K562 (cell line): Measurements from ENCODE around the gene ATG7. TPM values are rescaled to one million over a fixed set of nuclear protein-coding genes. Genes with fewer than 3 reads are reported as not detected.

Experiments
- ATAC-seq: fragments of 200-7000 bp; cut with Tn5 transposase; 3 replicates; pipeline ENCODE4 v1.9.1; 2020; ENCODE audit warnings: moderate library complexity
- BruUV-seq: library from RNA; stranded (reverse); fragments of 400-500 nt; replicated peaks from 2 replicates; lab custom pipeline; 2021; lab: Mats Ljungman, UMichigan
- CTCF ChIA-PET: fragments of 300-600 bp; formaldehyde crosslinking; extraction: SDS; loops from one replicate; lab custom pipeline; 2021; ENCODE audit warnings: low intra/inter-chr PET ratio; lab: Yijun Ruan, JAX
- POLR2A ChIA-PET: fragments of 300-600, 350-650 bp; sonication (Branson Sonifier 250); formaldehyde crosslinking; extraction: SDS; loops from one replicate; lab custom pipeline; 2021; ENCODE audit warnings: antibody characterized with exemption, inconsistent platforms; lab: Yijun Ruan, JAX
- DNase-seq, 4 experiments: peaks; one replicate each; pipeline versions ENCODE4 v3.0.0 to v3.0.0-alpha.2; 2011 to 2018; ENCODE audit warnings: low spot score in 3 of 4, mixed read lengths in 3 of 4; ENCODE audit errors: extremely low read depth in 1 of 4
- FAIRE-seq: peaks from 2 replicates; lab custom pipeline; 2011; peaks lifted over from hg19 to GRCh38; lab: Jason Lieb, UNC
- H2AFZ ChIP-seq: 2 replicates; pipeline ENCODE4 v1.6.0; 2011; ENCODE audit warnings: low read depth, low read length, control low read depth, inconsistent platforms
- H3K27ac ChIP-seq: fragments of 200-600 bp; 3 replicates; pipeline ENCODE4 v1.8.0; 2011; ENCODE audit warnings: low read depth, mild to moderate bottlenecking, control low read depth, inconsistent platforms, low read length, moderate library complexity, mixed read lengths; ENCODE audit errors: extremely low read depth
- H3K27me3 ChIP-seq, 2 experiments: fragments of 300-600 bp in 1 of 2; 2 replicates in 1 of 2; 3 replicates in 1 of 2; pipeline versions ENCODE4 v1.6.0 to v1.8.0; 2011; ENCODE audit warnings: inconsistent platforms in 2 of 2, low read length in 2 of 2, mild to moderate bottlenecking in 1 of 2, mixed read lengths in 1 of 2, moderate library complexity in 1 of 2; ENCODE audit not compliant: control insufficient read depth in 2 of 2, insufficient read depth in 2 of 2
- H3K36me3 ChIP-seq: fragments of 300-600 bp; 3 replicates; pipeline ENCODE4 v1.8.0; 2011; ENCODE audit warnings: mild to moderate bottlenecking, low read length, inconsistent platforms; ENCODE audit not compliant: control insufficient read depth, insufficient read depth
- H3K4me1 ChIP-seq, 2 experiments: fragments of 200-600 bp in 1 of 2; replicated peaks in 1 of 2; 2 replicates in 1 of 2; 3 replicates in 1 of 2; pipeline versions ENCODE4 v1.5.1 to v1.8.0; 2011; ENCODE audit warnings: inconsistent platforms in 2 of 2, low read length in 2 of 2, mild to moderate bottlenecking in 1 of 2, mixed read lengths in 1 of 2, moderate library complexity in 1 of 2; ENCODE audit not compliant: control insufficient read depth in 2 of 2, insufficient read depth in 2 of 2
- H3K4me2 ChIP-seq: 2 replicates; pipeline ENCODE4 v1.6.1; 2011; ENCODE audit warnings: low read length, control low read depth, inconsistent platforms, mixed read lengths; ENCODE audit not compliant: insufficient read depth
- H3K4me3 ChIP-seq: fragments of 200-600 bp; sonication (generic), shearing (Covaris generic); 2 replicates; pipeline ENCODE4 v1.5.1; 2016; ENCODE audit warnings: control low read depth, inconsistent platforms
- H3K79me2 ChIP-seq: fragments of 200-600 bp; 3 replicates; pipeline ENCODE4 v1.8.0; 2011; ENCODE audit warnings: low read length, inconsistent platforms; ENCODE audit not compliant: control insufficient read depth, insufficient read depth
- H3K9ac ChIP-seq, 2 experiments: 2 replicates each; pipeline versions ENCODE4 v1.6.0 to v1.6.1; 2011; ENCODE audit warnings: low read depth in 2 of 2, low read length in 2 of 2, control low read depth in 1 of 2, inconsistent platforms in 1 of 2, mild to moderate bottlenecking in 1 of 2, mixed read lengths in 1 of 2; ENCODE audit not compliant: insufficient read depth in 1 of 2
- H3K9me1 ChIP-seq: one replicate; pipeline ENCODE4 v1.6.0; 2011; ENCODE audit warnings: inconsistent platforms, mild to moderate bottlenecking, low read length, moderate library complexity; ENCODE audit not compliant: control insufficient read depth, insufficient read depth
- H3K9me3 ChIP-seq: replicated peaks from 2 replicates; pipeline ENCODE4 v1.5.1; 2011; ENCODE audit warnings: low read depth, low read length, inconsistent platforms; ENCODE audit not compliant: control insufficient read depth, insufficient read depth
- H4K20me1 ChIP-seq: replicated peaks from 2 replicates; pipeline ENCODE4 v1.6.1; 2011; ENCODE audit warnings: low read length, inconsistent platforms, mixed read lengths; ENCODE audit not compliant: control insufficient read depth, insufficient read depth
- LARP7 ChIP-seq: fragments of 450-650 bp; IDR thresholded peaks from 2 replicates; pipeline ENCODE4 v1.6.1; 2016
- NFYB ChIP-seq: IDR thresholded peaks from 2 replicates; pipeline ENCODE4 v1.6.1; 2011; ENCODE audit warnings: mild to moderate bottlenecking, moderate library complexity; ENCODE audit not compliant: insufficient read length; ENCODE audit errors: extremely low read depth
- SPI1 ChIP-seq: IDR thresholded peaks from 2 replicates; pipeline ENCODE4 v1.6.1; 2011; ENCODE audit warnings: low read depth, low read length, control low read depth, borderline replicate concordance
- TBL1XR1 ChIP-seq, 2 experiments: IDR thresholded peaks; 2 replicates each; pipeline ENCODE4 v1.6.1; 2012; ENCODE audit warnings: improper control_type of control experiment in 2 of 2, low read length in 2 of 2, mild to moderate bottlenecking in 1 of 2
- TFAP4 ChIP-seq: sonication (generic); formaldehyde crosslinking; IDR thresholded peaks from 2 replicates; pipeline ENCODE4 v1.8.0; 2022; ENCODE audit warnings: missing genetic modification reagents, mild to moderate bottlenecking, moderate library complexity, borderline replicate concordance
- THAP12 ChIP-seq: fragments of 250-450 bp; sonication (Bioruptor Pico); IDR thresholded peaks from 2 replicates; pipeline ENCODE4 v1.9.0; 2021; ENCODE audit warnings: mild to moderate bottlenecking, inconsistent platforms
- ZBTB2 ChIP-seq: fragments of 450-650 bp; IDR thresholded peaks from 2 replicates; pipeline ENCODE4 v1.6.1; 2016; ENCODE audit warnings: antibody characterized with exemption
- ZBTB33 ChIP-seq: sonication (generic); formaldehyde crosslinking; IDR thresholded peaks from 2 replicates; pipeline ENCODE4 v1.8.1; 2023; ENCODE audit warnings: mild to moderate bottlenecking, missing genetic modification reagents
- ZC3H8 ChIP-seq: fragments of 450-650 bp; IDR thresholded peaks from 2 replicates; pipeline ENCODE4 v1.6.1; 2017
- ZNF717 ChIP-seq: fragments of 250-450 bp; sonication (Bioruptor Pico); IDR thresholded peaks from 2 replicates; pipeline ENCODE4 v1.5.0; 2021
- WGBS: fragments of 100-300 bp; shearing (Covaris generic); methylation state at CpG from one replicate; pipeline ENCODE4 v1.1.6; 2016; ENCODE audit warnings: low coverage, mixed read lengths; ENCODE audit not compliant: insufficient coverage; ENCODE audit errors: missing lambda C conversion rate; 5-methylcytosine and 5-hydroxymethylcytosine counted together
- in situ Hi-C: fragments of 300-500 bp; cut with MboI; formaldehyde crosslinking; loops from 4 replicates; pipeline ENCODE4 v1.15.0; 2018; ENCODE audit warnings: inconsistent platforms, mixed read lengths
- intact Hi-C: fragments of 100-400 bp; cut with micrococcal nuclease; formaldehyde crosslinking; loops from 2 replicates; pipeline ENCODE4 v1.14.2; 2022
- polyA plus RNA-seq, 8 experiments: library from polyadenylated mRNA; depleted of rRNA in 4 of 8; stranded (reverse) in 5 of 8; unstranded in 3 of 8; fragments of >200 nt; fragmentation: Nextera tagmentation in 2 of 8; fragmentation: Illumina TruSeq in 1 of 8; extraction: Ambion mirVana in 2 of 8; extraction: Trizol in 1 of 8; gene quantifications; 2 replicates each; pipeline versions ENCODE4 v1.2.1 to v1.2.3, GENCODE V29; 2011 to 2014; ENCODE audit warnings: inconsistent platforms in 1 of 8, missing spikeins in 1 of 8
- total RNA-seq, 7 experiments: library from RNA; depleted of rRNA in 6 of 7; stranded (reverse); fragments of >200 nt in 6 of 7; fragmentation: Illumina TruSeq in 2 of 7; extraction: Trizol in 2 of 7; gene quantifications; 2 replicates each; pipeline versions ENCODE4 v1.2.1 to v1.2.3, GENCODE V29; 2011 to 2021; ENCODE audit warnings: low replicate concordance in 1 of 7

The ATG7 gene
- total and polyA plus RNA-seq, 9 of the 15 experiments (the other 6 are each of a cell fraction or from before 2014, with no cell fraction given), result 18.3 to 45.3 (median 33.6) TPM

- no peak for TF ChIP-seq ZBTB33 (CRISPR knock-in tag)
Measured at GRCh38 chr3:11509173-11510000, 237.2 kb downstream of the ATG7 start (continued).

GRCh38 chr3:11510001-11510340, 237.8 kb downstream of the ATG7 start:
- intact Hi-C loops, result no loop called here
- ChIA-PET POLR2A (interaction anchor here (1.0 kb wide), 1 partner anchor 20 kb away, joined by 6 read pairs; no protein-coding TSS in a partner anchor), CTCF (no interaction called here)
- H2AFZ ChIP-seq, result no peak overlapping the region
- no peaks in the 10 kb centered on the region for H4K20me1 ChIP-seq
- ATAC-seq (peak; percentile 10; the same call in 1 of the 3 replicates), DNase-seq (peak in 1 of 4 experiments; percentile 28), FAIRE-seq (no peak)
- H3K9me1 ChIP-seq, result no peaks in the 10 kb centered on the region
- H3K9ac ChIP-seq, result no peak overlapping the region
- 49% methylated on average over 5 of the region's 5 CpGs for WGBS
- in situ Hi-C loops, result no loop called here
- H3K27ac ChIP-seq, result peak overlapping the region; percentile 1; the same call in 1 of the 3 replicates
- BruUV-seq, result no TSS peak
- H3K4me3 ChIP-seq, result no peak overlapping the region
- no peak overlapping the region for H3K4me2 ChIP-seq
- H3K79me2 ChIP-seq, result no peaks in the 10 kb centered on the region
- no peaks in the 10 kb centered on the region for H3K36me3 ChIP-seq
- no peaks in the 10 kb centered on the region for H3K9me3 ChIP-seq
- H3K4me1 ChIP-seq, result peaks cover 10 to 21% of the 10 kb centered on the region in 2 experiments
- no peaks in the 10 kb centered on the region for H3K27me3 ChIP-seq
- no peak for TF ChIP-seq THAP12 (CRISPR knock-in tag)
- no peak for TF ChIP-seq ZC3H8
- TF ChIP-seq TFAP4 (CRISPR knock-in tag), result peak; percentile 72
- peak; percentile 41; the same call in 1 of the 2 replicates for TF ChIP-seq SPI1
- TF ChIP-seq LARP7, result no peak
- TF ChIP-seq TBL1XR1 (IDR thresholded peaks at IDR 0.05; ENCODE audit: low read length in 2 of 2), result peak in 1 of 2 experiments; percentile 17; a peak in 1 of 4 replicates
- TF ChIP-seq ZBTB2, result no peak
- no peak for TF ChIP-seq ZNF717
- TF ChIP-seq NFYB, result no peak
